Measurements from ENCODE around the gene SLC38A8.
A peak's percentile ranks its signal among the peaks of the same experiment; 100 is the strongest.

SLC38A8 gene

GRCh38 chr16:83970430-83970815 is 72.2 kb downstream of the SLC38A8 start:
- CTCF ChIA-PET: interaction anchor here (1.0 kb wide), 1 partner anchor 95 kb away, joined by 4 read pairs; no protein-coding TSS in a partner anchor
- POLR2A ChIA-PET: no interaction called here
- DNase-seq (ENCODE audit: extremely low spot score): no peak

GRCh38 chr16:83969771-83970429 is 72.7 kb downstream of the SLC38A8 start:
- ChIA-PET CTCF (no interaction called here), POLR2A (interaction anchor here (0.6 kb wide), 1 partner anchor 289 kb away, joined by 3 read pairs; no protein-coding TSS in a partner anchor)

More at GRCh38 chr16:83970430-83970815, 72.2 kb downstream of the SLC38A8 start:
- TF ChIP-seq ARNT (IDR thresholded peaks at IDR 0.05) (no peak), HDGF (IDR thresholded peaks at IDR 0.05; ENCODE audit: borderline replicate concordance) (no peak), FOXA1 (IDR thresholded peaks at IDR 0.05) (no peak), SUZ12 (IDR thresholded peaks at IDR 0.05) (no peak), L3MBTL2 (conservative IDR thresholded peaks at IDR 0.05) (no peak), TARDBP (IDR thresholded peaks at IDR 0.05) (no peak), FOXM1 (IDR thresholded peaks at IDR 0.05; ENCODE audit: borderline replicate concordance) (no peak), ELF4 (IDR thresholded peaks at IDR 0.05) (no peak), NFRKB (IDR thresholded peaks at IDR 0.05) (no peak), CTBP1 (IDR thresholded peaks at IDR 0.05; ENCODE audit: borderline replicate concordance) (no peak), BHLHE40 (IDR thresholded peaks at IDR 0.05; ENCODE audit: borderline replicate concordance) (no peak)
- TF ChIP-seq, protein P1, sequence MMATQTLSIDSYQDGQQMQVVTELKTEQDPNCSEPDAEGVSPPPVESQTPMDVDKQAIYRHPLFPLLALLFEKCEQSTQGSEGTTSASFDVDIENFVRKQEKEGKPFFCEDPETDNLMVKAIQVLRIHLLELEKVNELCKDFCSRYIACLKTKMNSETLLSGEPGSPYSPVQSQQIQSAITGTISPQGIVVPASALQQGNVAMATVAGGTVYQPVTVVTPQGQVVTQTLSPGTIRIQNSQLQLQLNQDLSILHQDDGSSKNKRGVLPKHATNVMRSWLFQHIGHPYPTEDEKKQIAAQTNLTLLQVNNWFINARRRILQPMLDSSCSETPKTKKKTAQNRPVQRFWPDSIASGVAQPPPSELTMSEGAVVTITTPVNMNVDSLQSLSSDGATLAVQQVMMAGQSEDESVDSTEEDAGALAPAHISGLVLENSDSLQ (IDR thresholded peaks at IDR 0.05): no peak

DNA sequence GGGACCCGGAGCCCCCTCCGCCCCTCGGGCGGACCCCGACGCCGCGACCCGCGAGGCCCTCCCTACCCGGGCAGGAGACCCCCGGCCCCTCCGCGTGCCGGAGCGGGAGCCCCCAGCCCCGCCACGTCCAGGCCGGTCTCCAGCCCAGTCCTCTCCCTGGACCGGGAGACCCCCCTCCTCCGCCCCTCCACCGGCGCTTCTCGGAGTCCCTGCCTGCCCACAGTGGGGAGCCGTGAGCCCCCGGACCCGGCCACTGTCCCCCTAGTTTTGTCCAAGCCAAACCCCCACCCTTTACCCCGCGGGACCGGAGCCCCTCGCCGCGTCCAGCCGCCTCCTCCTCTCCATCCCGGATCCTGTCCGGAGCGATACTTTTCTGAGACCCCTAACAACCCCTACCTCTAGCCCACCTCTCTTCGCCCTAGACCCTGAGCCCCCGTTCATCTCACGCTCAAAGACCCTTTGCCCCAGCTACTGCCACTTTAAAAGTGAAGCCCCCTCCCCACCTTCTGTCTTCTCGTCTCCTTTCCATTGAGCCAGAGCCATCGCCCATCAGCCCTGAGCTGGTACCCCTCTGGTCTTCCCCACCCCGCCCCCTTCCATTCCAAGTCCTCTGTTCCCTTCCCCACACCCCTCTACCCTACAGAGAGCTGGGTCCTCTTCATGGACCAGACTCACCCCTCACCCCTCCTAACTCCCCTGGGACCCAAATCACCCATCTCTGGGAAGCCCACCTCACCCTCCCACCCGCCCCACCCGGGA is 73.5 kb downstream of the SLC38A8 start:
- TF ChIP-seq TARDBP (IDR thresholded peaks at IDR 0.05) (no peak), FOXA1 (IDR thresholded peaks at IDR 0.05) (no peak), BHLHE40 (IDR thresholded peaks at IDR 0.05; ENCODE audit: borderline replicate concordance) (no peak), FOXM1 (IDR thresholded peaks at IDR 0.05; ENCODE audit: borderline replicate concordance) (no peak), ZNF384 (IDR thresholded peaks at IDR 0.05) (no peak), SUZ12 (IDR thresholded peaks at IDR 0.05) (no peak), NFRKB (IDR thresholded peaks at IDR 0.05) (no peak), FOXK2 (IDR thresholded peaks at IDR 0.05) (no peak), HDGF (IDR thresholded peaks at IDR 0.05; ENCODE audit: borderline replicate concordance) (no peak), SP1 (IDR thresholded peaks at IDR 0.05) (no peak), CTBP1 (IDR thresholded peaks at IDR 0.05; ENCODE audit: borderline replicate concordance) (no peak), LEF1 (IDR thresholded peaks at IDR 0.05; ENCODE audit: borderline replicate concordance) (no peak), ARNT (IDR thresholded peaks at IDR 0.05) (no peak), L3MBTL2 (conservative IDR thresholded peaks at IDR 0.05) (no peak), ELF4 (IDR thresholded peaks at IDR 0.05) (no peak)
- TF ChIP-seq, protein P1 (IDR thresholded peaks at IDR 0.05): no peak
- DNase-seq (ENCODE audit: extremely low spot score): no peak
- ChIA-PET CTCF (no interaction called here), POLR2A (interaction anchor here (0.6 kb wide), 1 partner anchor 290 kb away, joined by 3 read pairs; no protein-coding TSS in a partner anchor)

More at GRCh38 chr16:83969771-83970429, 72.7 kb downstream of the SLC38A8 start:
- no peak for TF ChIP-seq LEF1 (IDR thresholded peaks at IDR 0.05; ENCODE audit: borderline replicate concordance)
- TF ChIP-seq L3MBTL2 (conservative IDR thresholded peaks at IDR 0.05): no peak
- TF ChIP-seq CTBP1 (IDR thresholded peaks at IDR 0.05; ENCODE audit: borderline replicate concordance): no peak
- no peak for TF ChIP-seq SUZ12 (IDR thresholded peaks at IDR 0.05)
- no peak for TF ChIP-seq BHLHE40 (IDR thresholded peaks at IDR 0.05; ENCODE audit: borderline replicate concordance)
- no peak for TF ChIP-seq TARDBP (IDR thresholded peaks at IDR 0.05)
- no peak for TF ChIP-seq ZNF384 (IDR thresholded peaks at IDR 0.05)
- no peak for DNase-seq (ENCODE audit: extremely low spot score)

DNA sequence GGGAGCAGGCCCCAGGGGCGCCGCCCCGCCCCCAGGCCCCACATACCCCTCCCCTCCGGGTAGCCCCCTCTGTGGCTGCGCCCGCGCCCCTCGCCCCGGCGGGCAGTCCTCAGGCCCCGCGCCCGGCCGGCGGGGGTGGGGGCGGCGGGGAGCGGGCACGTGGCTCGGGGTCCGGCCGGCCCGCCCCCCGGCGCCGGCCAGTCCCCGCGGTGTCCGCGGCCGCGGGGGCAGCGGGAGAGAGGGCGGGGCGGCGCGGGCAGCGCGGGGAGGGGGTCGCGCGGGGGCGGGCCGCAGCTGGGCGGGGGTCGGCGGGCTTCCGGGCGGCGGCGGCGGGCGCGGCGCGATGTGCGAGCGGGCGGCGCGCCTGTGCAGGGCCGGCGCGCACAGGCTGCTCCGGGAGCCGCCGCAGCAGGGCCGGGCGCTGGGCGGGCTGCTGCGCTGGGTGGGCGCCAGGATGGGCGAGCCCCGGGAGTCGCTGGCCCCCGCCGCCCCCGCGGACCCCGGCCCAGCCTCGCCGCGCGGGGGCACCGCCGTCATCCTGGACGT is 74.2 kb downstream of the SLC38A8 start:
- POLR2A ChIA-PET: no interaction called here
- TF ChIP-seq ZNF384 (IDR thresholded peaks at IDR 0.05) (no peak), FOXA1 (IDR thresholded peaks at IDR 0.05) (no peak), LEF1 (IDR thresholded peaks at IDR 0.05; ENCODE audit: borderline replicate concordance) (no peak), FOXM1 (IDR thresholded peaks at IDR 0.05; ENCODE audit: borderline replicate concordance) (no peak), NFRKB (IDR thresholded peaks at IDR 0.05) (no peak), ELF4 (IDR thresholded peaks at IDR 0.05) (no peak), ARNT (IDR thresholded peaks at IDR 0.05) (no peak), CTBP1 (IDR thresholded peaks at IDR 0.05; ENCODE audit: borderline replicate concordance) (no peak), SP1 (IDR thresholded peaks at IDR 0.05) (no peak), BHLHE40 (IDR thresholded peaks at IDR 0.05; ENCODE audit: borderline replicate concordance) (no peak), TARDBP (IDR thresholded peaks at IDR 0.05) (no peak)
- TF ChIP-seq, protein P1 (IDR thresholded peaks at IDR 0.05): no peak
- CTCF ChIA-PET: no interaction called here
- DNase-seq (ENCODE audit: extremely low spot score): peak; percentile 56

DNA sequence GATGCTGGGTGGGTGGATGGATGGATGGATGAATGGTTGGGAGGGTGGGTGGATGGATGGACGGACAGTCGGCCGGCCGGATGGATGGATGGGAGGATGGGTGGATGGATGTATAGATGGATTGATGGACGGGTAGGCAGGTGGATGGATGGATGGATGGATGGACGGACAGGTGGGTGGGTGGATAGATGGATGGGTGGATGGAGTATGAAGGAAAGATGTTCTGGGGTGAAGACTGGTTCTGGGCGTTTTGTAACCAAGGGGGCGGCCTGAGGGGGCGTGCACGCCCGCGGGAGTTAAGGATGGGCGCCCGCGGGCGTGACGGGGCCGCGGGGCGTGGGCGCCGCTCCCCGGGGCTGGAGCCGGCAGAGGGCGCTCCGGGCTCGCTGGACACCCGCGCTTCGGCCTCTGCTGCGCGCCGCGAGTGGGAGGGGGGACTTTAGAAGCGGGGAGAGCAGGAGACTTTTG is 74.7 kb downstream of the SLC38A8 start, which contains the start of gene NECAB2:
NECAB2 (plus strand) TSS at position 407 of the 468 bp plus-strand sequence. CDS start 405 bp downstream, outside the sequence.
- peak; percentile 63; the same call in 1 of the 2 replicates for TF ChIP-seq CTBP1 (IDR thresholded peaks at IDR 0.05; ENCODE audit: borderline replicate concordance)
- TF ChIP-seq, protein P1 (IDR thresholded peaks at IDR 0.05): peak; percentile 77
- no peak for TF ChIP-seq ELF4 (IDR thresholded peaks at IDR 0.05)
- TF ChIP-seq FOXK2 (IDR thresholded peaks at IDR 0.05): no peak
- CTCF ChIA-PET: no interaction called here
- POLR2A ChIA-PET: no interaction called here
- DNase-seq (ENCODE audit: extremely low spot score): peak; percentile 81
